Gastroesophageal sphincter (tissue), 3 donors: ENCODE measurements around the gene GPR162.

Experiments
- EP300 ChIP-seq: sonication (generic); formaldehyde crosslinking; IDR thresholded peaks from one replicate; pipeline ENCODE4 v1.6.1; 2017; ENCODE audit warnings: antibody characterized with exemption, mild to moderate bottlenecking
- POLR2A ChIP-seq, 2 donors: fragments of 450-650 bp; IDR thresholded peaks; one replicate each; pipeline ENCODE4 v1.6.1; 2017; ENCODE audit warnings: antibody characterized with exemption in 2 of 2, mild to moderate bottlenecking in 2 of 2, moderate library complexity in 1 of 2
- POLR2AphosphoS5 ChIP-seq: sonication (generic); formaldehyde crosslinking; IDR thresholded peaks from one replicate; pipeline ENCODE4 v1.6.1; 2017; ENCODE audit warnings: antibody characterized with exemption
- TF ChIP-seq, protein P1 (sequence below), 4 experiments: fragments of 200-600 bp in 2 of 4; fragments of 450-650 bp in 2 of 4; sonication (generic) in 1 of 4; IDR thresholded peaks; one replicate each; pipeline ENCODE4 v1.5.1; 2017 to 2019; ENCODE audit warnings: antibody characterized with exemption in 4 of 4, mild to moderate bottlenecking in 2 of 4, moderate library complexity in 2 of 4

DNA sequence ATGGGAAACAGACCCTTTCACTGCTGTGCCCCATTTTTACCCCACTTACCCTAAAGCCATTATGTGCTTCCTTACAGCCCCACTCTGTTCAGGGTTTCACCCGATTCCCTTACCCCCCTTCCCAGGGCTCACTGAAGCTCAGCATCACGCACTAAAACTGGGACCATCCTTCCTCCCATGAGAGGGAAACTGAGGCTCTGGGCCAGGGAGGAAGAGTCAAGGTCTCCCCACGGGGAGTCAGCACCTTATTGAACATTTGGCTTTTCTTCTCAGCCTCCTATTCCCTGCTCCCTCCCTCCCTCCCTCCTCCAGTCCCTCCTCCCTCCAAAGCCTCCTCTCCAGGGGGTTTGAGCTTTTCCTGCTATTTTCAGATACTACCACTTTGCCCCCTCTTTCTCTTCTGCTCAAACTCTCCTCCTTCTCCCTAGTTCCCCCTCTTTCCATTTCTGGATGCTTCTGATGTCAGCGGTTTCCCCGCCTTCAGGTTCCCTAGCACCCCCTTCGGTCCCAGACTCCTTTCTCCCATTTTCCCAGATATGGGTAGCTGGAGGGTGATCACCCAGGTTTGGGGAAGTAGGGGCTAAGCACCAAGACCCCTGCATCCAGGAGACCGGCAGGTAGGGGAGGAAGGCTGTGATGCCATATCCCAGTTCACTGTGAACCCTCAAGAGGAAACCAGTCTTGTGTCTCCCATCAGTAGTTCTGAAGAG is 960 bp downstream of the GPR162 start:
- TF ChIP-seq, protein P1, sequence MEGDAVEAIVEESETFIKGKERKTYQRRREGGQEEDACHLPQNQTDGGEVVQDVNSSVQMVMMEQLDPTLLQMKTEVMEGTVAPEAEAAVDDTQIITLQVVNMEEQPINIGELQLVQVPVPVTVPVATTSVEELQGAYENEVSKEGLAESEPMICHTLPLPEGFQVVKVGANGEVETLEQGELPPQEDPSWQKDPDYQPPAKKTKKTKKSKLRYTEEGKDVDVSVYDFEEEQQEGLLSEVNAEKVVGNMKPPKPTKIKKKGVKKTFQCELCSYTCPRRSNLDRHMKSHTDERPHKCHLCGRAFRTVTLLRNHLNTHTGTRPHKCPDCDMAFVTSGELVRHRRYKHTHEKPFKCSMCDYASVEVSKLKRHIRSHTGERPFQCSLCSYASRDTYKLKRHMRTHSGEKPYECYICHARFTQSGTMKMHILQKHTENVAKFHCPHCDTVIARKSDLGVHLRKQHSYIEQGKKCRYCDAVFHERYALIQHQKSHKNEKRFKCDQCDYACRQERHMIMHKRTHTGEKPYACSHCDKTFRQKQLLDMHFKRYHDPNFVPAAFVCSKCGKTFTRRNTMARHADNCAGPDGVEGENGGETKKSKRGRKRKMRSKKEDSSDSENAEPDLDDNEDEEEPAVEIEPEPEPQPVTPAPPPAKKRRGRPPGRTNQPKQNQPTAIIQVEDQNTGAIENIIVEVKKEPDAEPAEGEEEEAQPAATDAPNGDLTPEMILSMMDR (IDR thresholded peaks at IDR 0.05): no peak
- no peak for TF ChIP-seq POLR2AphosphoS5
- no peak for TF ChIP-seq EP300
- TF ChIP-seq POLR2A (IDR thresholded peaks at IDR 0.05): no peak
